H1 (cell line): Measurements from ENCODE around the gene GTF3C5. TPM values are rescaled to one million over a fixed set of nuclear protein-coding genes. Genes with fewer than 3 reads are reported as not detected.

Experiments used
- CHD7 ChIP-seq: fragments of 300-600 bp; sonication (generic); IDR thresholded peaks from 2 replicates; pipeline ENCODE4 v1.7.1; 2012; ENCODE audit warnings: low read length, moderate library complexity, mild to moderate bottlenecking, inconsistent platforms; ENCODE audit not compliant: insufficient replicate concordance
- EGR1 ChIP-seq: IDR thresholded peaks from 2 replicates; pipeline ENCODE4 v1.6.1; 2011; ENCODE audit warnings: low read depth, low read length, borderline replicate concordance
- EP300 ChIP-seq, 2 experiments: IDR thresholded peaks; 1 replicate in 1 of 2; 2 replicates in 1 of 2; pipeline ENCODE4 v1.6.1; 2011 to 2012; ENCODE audit warnings: low read depth in 2 of 2, low read length in 2 of 2, mild to moderate bottlenecking in 2 of 2, borderline replicate concordance in 1 of 2, inconsistent platforms in 1 of 2, moderate library complexity in 1 of 2
- KDM1A ChIP-seq: fragments of 200-600, 300-600 bp; sonication (generic); IDR thresholded peaks from 2 replicates; pipeline ENCODE4 v1.7.1; 2016; ENCODE audit warnings: mild to moderate bottlenecking, low read length, borderline replicate concordance
- KDM4A ChIP-seq: IDR thresholded peaks from one replicate; pipeline ENCODE4 v1.7.1; 2012; ENCODE audit warnings: low read depth, mild to moderate bottlenecking, moderate library complexity, low read length, inconsistent platforms; ENCODE audit not compliant: severe bottlenecking
- POLR2A ChIP-seq, 2 experiments: IDR thresholded peaks; 1 replicate in 1 of 2; 2 replicates in 1 of 2; pipeline ENCODE4 v1.6.1; 2011; ENCODE audit warnings: low read depth in 2 of 2, low read length in 2 of 2, mild to moderate bottlenecking in 2 of 2; ENCODE audit errors: control extremely low read depth in 1 of 2
- RAD21 ChIP-seq, 2 experiments: IDR thresholded peaks in 1 of 2; conservative IDR thresholded peaks in 1 of 2; 2 replicates each; pipeline ENCODE4 v1.6.1; 2011; ENCODE audit warnings: low read depth in 2 of 2, low read length in 2 of 2, improper control_type of control experiment in 1 of 2, inconsistent platforms in 1 of 2, mild to moderate bottlenecking in 1 of 2, moderate library complexity in 1 of 2
- SIX5 ChIP-seq: IDR thresholded peaks from 2 replicates; pipeline ENCODE4 v1.6.1; 2011; ENCODE audit warnings: mild to moderate bottlenecking, low read depth, low read length
- SP2 ChIP-seq: IDR thresholded peaks from 2 replicates; pipeline ENCODE4 v1.6.1; 2012; ENCODE audit warnings: mild to moderate bottlenecking, low read length, inconsistent platforms
- TBP ChIP-seq: IDR thresholded peaks from 2 replicates; pipeline ENCODE4 v1.6.1; 2011; ENCODE audit warnings: low read depth, low read length, improper control_type of control experiment
- USF2 ChIP-seq: IDR thresholded peaks from 2 replicates; pipeline ENCODE4 v1.6.1; 2011; ENCODE audit warnings: low read length, improper control_type of control experiment
- polyA plus RNA-seq, 7 experiments: library from polyadenylated mRNA; depleted of rRNA in 3 of 7; stranded (reverse) in 5 of 7; unstranded in 2 of 7; fragments of >200 nt in 5 of 7; fragments of 200-250 nt in 2 of 7; gene quantifications; 1 replicate in 5 of 7; 2 replicates in 1 of 7; 4 replicates in 1 of 7; pipeline versions ENCODE4 v1.2.1 to v1.2.3, GENCODE V29; 2011 to 2013; ENCODE audit warnings: missing spikeins in 2 of 7, mixed read lengths in 2 of 7
- total RNA-seq: library from RNA; stranded (reverse); fragmentation: NEBNext Ultra II Directional; extraction: Animal tissue kit (Norgen Biotek cat#: 25700); gene quantifications from 2 replicates; pipeline ENCODE4 v1.2.1, GENCODE V29; 2021

The GTF3C5 gene
- total and polyA plus RNA-seq, 2 of the 8 experiments (the other 6 are each of a cell fraction or from before 2014, with no cell fraction given) = 78.7 to 87.1 TPM

- TF ChIP-seq CHD7 = no peak
- TF ChIP-seq RAD21 (IDR thresholded peaks at IDR 0.05 in 1 of 2, conservative IDR thresholded peaks at IDR 0.05 in 1 of 2; ENCODE audit: low read depth in 2 of 2, low read length in 2 of 2) = no peak
- no peak for TF ChIP-seq TBP
- TF ChIP-seq SP2 = no peak
- TF ChIP-seq SIX5 = no peak
- TF ChIP-seq KDM4A = no peak
- TF ChIP-seq EGR1 = no peak
- TF ChIP-seq EP300 (IDR thresholded peaks at IDR 0.05; ENCODE audit: borderline replicate concordance in 1 of 2, low read depth in 2 of 2, low read length in 2 of 2) = no peak
- TF ChIP-seq POLR2A (IDR thresholded peaks at IDR 0.05; ENCODE audit: control extremely low read depth in 1 of 2, low read depth in 2 of 2, low read length in 2 of 2) = no peak
- TF ChIP-seq USF2 = no peak
- no peak for TF ChIP-seq KDM1A
Measured at GRCh38 chr9:132995879-132996278, 34.9 kb upstream of the GTF3C5 start (continued).
